Activated naive CD8-positive, alpha-beta T cell treated with anti-CD3 and anti-CD28 coated beads, Interleukin-2, amount 10 ng/mL, durations not matched to agents 7 days and 5 days (primary cell): ENCODE results near the gene MAP1LC3B2. TPM values are rescaled to one million over a fixed set of nuclear protein-coding genes. Genes with fewer than 3 reads are reported as not detected.

Source experiments
- ATAC-seq: fragments of 150-1000 bp; cut with Tn5 transposase; one replicate; pipeline ENCODE4 v1.10.0; 2021; ENCODE audit warnings: low read depth, moderate library complexity
- POLR2A ChIA-PET: fragments of 350-600 bp; sonication (Branson Sonifier 250); formaldehyde crosslinking; loops from one replicate; lab custom pipeline; 2021; ENCODE audit warnings: antibody characterized with exemption; lab: Charles Lee
- DNase-seq: peaks from one replicate; pipeline ENCODE4 v3.0.0; 2021
- H3K27ac Mint-ChIP-seq: one replicate; pipeline ENCODE4 v1.8.0; 2022; ENCODE audit warnings: mild to moderate bottlenecking, mixed read lengths
- H3K27me3 Mint-ChIP-seq: one replicate; pipeline ENCODE4 v1.8.0; 2022; ENCODE audit warnings: mild to moderate bottlenecking, moderate library complexity, mixed read lengths
- H3K36me3 Mint-ChIP-seq: one replicate; pipeline ENCODE4 v1.8.0; 2021; ENCODE audit warnings: mild to moderate bottlenecking, mixed read lengths
- H3K4me1 Mint-ChIP-seq: one replicate; pipeline ENCODE4 v1.8.0; 2021; ENCODE audit warnings: mixed read lengths
- H3K4me3 Mint-ChIP-seq: one replicate; pipeline ENCODE4 v1.8.0; 2022; ENCODE audit warnings: mild to moderate bottlenecking, moderate library complexity, mixed read lengths
- H3K9me3 Mint-ChIP-seq: one replicate; pipeline ENCODE4 v1.8.0; 2021; ENCODE audit warnings: mixed read lengths
- total RNA-seq, 2 experiments: library from RNA; stranded (reverse); gene quantifications; one replicate each; pipeline ENCODE4 v1.2.3, GENCODE V29; 2021

The MAP1LC3B2 gene
- total RNA-seq, 2 experiments from 2014 or later: 0.85 to 0.89 TPM

- POLR2A ChIA-PET: no interaction called here
- H3K27me3 Mint-ChIP-seq: peaks cover 12% of the 10 kb centered on the region
- no peaks in the 10 kb centered on the region for H3K36me3 Mint-ChIP-seq
- no peaks in the 10 kb centered on the region for H3K4me1 Mint-ChIP-seq
- no peak overlapping the region for H3K27ac Mint-ChIP-seq
- DNase-seq (no peak), ATAC-seq (no peak)
- H3K9me3 Mint-ChIP-seq: peaks cover 3% of the 10 kb centered on the region
- H3K4me3 Mint-ChIP-seq: no peak overlapping the region
These were observed 18.9 kb downstream of the MAP1LC3B2 start for GRCh38 chr12:116578051-116578450.

DNA sequence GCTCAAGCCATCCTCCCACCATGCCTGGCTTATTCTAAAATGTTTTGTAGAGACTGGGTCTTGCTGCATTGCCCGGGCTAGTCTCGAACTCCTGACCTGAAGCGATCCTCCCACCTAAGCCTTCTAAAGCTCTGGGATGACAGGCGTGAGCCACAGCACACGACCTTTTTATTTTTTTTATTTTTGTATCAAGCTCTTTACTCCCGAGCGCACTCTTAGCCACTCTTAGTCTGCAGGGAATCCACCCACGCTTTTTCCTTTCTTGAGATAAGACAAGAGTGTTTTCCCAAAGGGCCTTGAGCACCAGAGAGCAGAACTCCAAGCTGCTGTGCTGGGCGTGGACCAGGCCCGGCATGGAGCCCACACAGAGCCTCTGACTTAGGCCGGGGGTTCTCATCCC, 23.4 kb downstream of the MAP1LC3B2 start:
- no peak overlapping the region for H3K27ac Mint-ChIP-seq
- peaks cover 5% of the 10 kb centered on the region for H3K27me3 Mint-ChIP-seq
- no peak for ATAC-seq
- H3K36me3 Mint-ChIP-seq: peaks cover 2% of the 10 kb centered on the region
- POLR2A ChIA-PET: no interaction called here
- no peak overlapping the region for H3K4me3 Mint-ChIP-seq
- H3K4me1 Mint-ChIP-seq: no peaks in the 10 kb centered on the region
- peaks cover 11% of the 10 kb centered on the region for H3K9me3 Mint-ChIP-seq
- DNase-seq: no peak

DNA sequence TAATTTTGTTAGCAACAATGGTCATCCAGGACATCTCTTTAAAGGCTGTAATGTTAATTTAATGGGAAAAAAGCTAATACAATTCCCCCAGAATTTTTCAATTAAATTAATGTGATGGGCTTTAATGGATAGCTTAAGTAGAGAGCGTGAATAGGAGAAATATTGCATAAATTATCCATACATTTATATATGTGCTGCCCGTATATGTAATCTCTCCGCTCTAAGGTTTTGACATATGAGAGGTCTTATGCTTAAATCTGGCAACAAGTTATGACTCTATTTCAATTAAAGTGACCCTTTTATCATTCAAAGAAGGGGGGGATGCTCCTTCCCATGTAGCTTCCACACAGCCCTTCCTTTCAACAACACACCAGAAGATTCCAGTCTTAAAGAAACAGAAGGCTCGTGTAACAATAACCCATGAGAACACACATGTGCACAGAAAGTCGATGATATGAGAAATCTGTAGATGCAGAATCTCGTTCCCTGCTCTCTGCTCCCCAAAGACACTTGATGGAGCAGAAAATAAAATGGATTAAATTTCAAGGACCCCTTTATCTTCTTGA, 24.0 kb downstream of the MAP1LC3B2 start:
- POLR2A ChIA-PET: no interaction called here
- Mint-ChIP-seq H3K27me3 (peaks cover 2% of the 10 kb centered on the region), H3K36me3 (peaks cover 2% of the 10 kb centered on the region), H3K9me3 (peaks cover 11% of the 10 kb centered on the region), H3K4me1 (no peaks in the 10 kb centered on the region), H3K27ac (no peak overlapping the region), H3K4me3 (no peak overlapping the region)
- ATAC-seq: no peak
- no peak for DNase-seq

DNA sequence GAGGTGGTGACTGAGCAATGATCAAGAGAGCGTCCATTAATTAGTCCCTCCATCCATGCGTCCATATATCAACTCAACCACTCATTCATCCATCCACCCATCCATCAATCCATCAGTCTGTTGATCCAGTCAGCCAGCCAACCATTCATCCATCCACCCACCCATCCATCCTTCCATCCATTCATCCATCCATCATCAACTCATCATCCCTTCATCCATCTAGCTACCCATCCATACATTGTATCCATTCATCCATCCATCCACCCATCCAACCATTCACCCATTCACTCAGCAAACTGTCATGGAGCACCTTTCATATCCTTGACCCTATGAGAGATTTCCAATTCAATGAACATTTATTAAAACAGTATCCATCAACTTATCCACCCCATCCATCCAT, 28.1 kb downstream of the MAP1LC3B2 start:
- Mint-ChIP-seq H3K36me3 (peaks cover 2% of the 10 kb centered on the region), H3K4me1 (peaks cover 4% of the 10 kb centered on the region), H3K27me3 (no peaks in the 10 kb centered on the region), H3K9me3 (peaks cover 7% of the 10 kb centered on the region), H3K27ac (no peak overlapping the region), H3K4me3 (no peak overlapping the region)
- no peak for DNase-seq
- POLR2A ChIA-PET: interaction anchor here (1.5 kb wide), 1 partner anchor 29 kb away, joined by 4 read pairs; no protein-coding TSS in a partner anchor
- no peak for ATAC-seq

DNA sequence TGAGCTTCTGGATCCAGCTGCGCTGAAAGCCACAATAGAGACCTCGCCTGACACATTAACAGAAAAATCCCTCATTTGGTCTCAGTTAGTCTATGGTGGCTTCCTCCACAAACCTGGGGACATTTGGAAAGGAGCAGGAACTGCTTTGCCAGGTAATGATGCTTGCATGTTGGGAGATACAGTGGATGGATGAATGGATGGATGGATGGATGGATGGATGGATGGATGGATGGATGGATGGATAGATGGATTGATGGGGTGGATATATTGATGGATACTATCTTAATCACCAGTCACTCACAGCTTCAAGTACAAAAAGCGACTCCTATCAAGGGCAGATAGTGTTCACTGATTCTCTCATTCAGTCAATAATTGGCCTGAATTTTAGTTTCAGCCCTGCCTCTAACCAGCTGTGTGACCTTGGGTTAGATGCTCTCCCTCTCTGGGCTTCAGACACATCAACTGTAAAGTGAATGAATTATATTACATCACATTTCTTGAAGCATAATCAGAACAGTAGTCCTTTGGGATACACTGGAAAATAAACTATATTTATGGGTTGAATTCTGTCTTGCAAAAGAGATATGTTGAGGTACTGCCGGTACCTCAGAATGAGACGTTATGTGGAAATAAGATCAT, 29.3 kb downstream of the MAP1LC3B2 start:
- H3K4me3 Mint-ChIP-seq: no peak overlapping the region
- no peak overlapping the region for H3K27ac Mint-ChIP-seq
- no peak for ATAC-seq
- H3K36me3 Mint-ChIP-seq: peaks cover 2% of the 10 kb centered on the region
- peaks cover 6% of the 10 kb centered on the region for H3K9me3 Mint-ChIP-seq
- peaks cover 10% of the 10 kb centered on the region for H3K4me1 Mint-ChIP-seq
- POLR2A ChIA-PET: interaction anchor here (0.6 kb wide), 1 partner anchor 513 kb away, joined by 3 read pairs; no protein-coding TSS in a partner anchor
- H3K27me3 Mint-ChIP-seq: no peaks in the 10 kb centered on the region
- DNase-seq: no peak

DNA sequence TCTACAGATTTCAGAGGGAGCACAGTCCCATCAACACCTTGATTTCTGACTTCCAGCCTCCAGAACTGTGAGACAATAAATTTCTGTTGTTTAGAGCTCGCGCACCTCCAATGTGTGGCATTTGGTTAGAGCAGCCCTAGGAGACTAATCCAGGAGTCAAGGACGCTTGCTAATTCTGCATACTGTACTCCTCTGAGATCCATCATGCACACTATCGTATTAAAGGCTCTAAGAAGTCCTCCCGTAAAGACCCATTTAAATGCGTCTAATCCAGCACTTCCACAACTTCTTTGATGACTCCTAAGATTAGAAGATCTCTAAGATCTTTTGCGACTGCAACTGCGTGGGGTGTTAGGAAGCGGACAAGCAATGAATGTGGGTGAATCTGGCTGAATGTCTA, 30.4 kb downstream of the MAP1LC3B2 start:
- ATAC-seq (no peak), DNase-seq (no peak)
- no peak overlapping the region for H3K27ac Mint-ChIP-seq
- no peak overlapping the region for H3K4me3 Mint-ChIP-seq
- POLR2A ChIA-PET: interaction anchor here (0.6 to 1.2 kb wide), 2 partner anchors 30 to 78 kb away, joined by 3 to 5 read pairs; partner anchors contain the start of gene MAP1LC3B2
- H3K27me3 Mint-ChIP-seq: no peaks in the 10 kb centered on the region
- H3K36me3 Mint-ChIP-seq: no peaks in the 10 kb centered on the region
- peaks cover 3% of the 10 kb centered on the region for H3K9me3 Mint-ChIP-seq
- peaks cover 18% of the 10 kb centered on the region for H3K4me1 Mint-ChIP-seq

GRCh38 chr12:116590561-116590960, 31.4 kb downstream of the MAP1LC3B2 start:
- no peak overlapping the region for H3K27ac Mint-ChIP-seq
- DNase-seq: no peak
- no peak overlapping the region for H3K4me3 Mint-ChIP-seq
- H3K27me3 Mint-ChIP-seq: no peaks in the 10 kb centered on the region
- peaks cover 24% of the 10 kb centered on the region for H3K4me1 Mint-ChIP-seq
- ATAC-seq: no peak
- POLR2A ChIA-PET: interaction anchor here (1.2 kb wide), 1 partner anchor 31 kb away, joined by 5 read pairs; the partner anchor contains the start of gene MAP1LC3B2
- H3K36me3 Mint-ChIP-seq: peaks cover 2% of the 10 kb centered on the region
- peaks cover 4% of the 10 kb centered on the region for H3K9me3 Mint-ChIP-seq

DNA sequence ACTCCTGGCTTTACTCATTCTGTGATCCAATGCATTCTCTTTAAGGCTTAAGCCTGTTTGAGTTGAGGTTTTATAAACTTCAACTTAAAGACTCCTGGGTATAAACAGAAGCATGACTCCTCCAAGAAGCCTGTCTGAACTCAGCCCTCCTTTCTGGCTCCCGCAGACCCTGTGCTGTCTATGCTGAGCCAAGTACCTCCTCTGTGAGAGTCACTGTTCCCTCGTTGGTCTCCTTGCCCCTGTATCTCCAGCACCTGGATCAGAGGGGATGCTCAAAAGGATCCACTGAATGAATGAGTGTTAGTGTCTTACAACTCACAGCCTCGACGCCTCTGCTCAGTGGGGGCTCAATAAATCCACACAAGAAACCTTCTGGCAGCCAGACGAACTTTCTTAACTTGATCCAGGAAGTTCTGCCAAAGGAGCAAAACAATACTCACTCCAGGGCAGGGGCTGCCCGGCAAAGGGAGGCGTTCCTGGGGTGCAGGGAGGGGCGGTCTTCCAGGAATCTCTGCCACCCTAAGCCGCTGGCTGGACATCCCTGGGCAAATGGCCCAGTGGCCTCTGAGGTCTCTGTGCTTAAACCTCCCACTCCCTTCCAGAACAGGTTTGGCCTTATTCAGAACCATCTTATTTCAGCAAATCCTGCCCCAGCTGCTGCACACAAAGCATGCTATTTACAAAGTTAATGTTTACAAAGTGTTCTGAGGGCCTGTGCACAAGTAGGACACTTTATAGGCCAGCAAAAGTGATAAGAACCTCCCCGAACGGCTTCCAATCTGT, 32.9 kb downstream of the MAP1LC3B2 start:
- no peak for ATAC-seq
- Mint-ChIP-seq H3K4me3 (no peak overlapping the region), H3K27me3 (no peaks in the 10 kb centered on the region), H3K36me3 (peaks cover 7% of the 10 kb centered on the region), H3K4me1 (peaks cover 28% of the 10 kb centered on the region), H3K9me3 (peaks cover 8% of the 10 kb centered on the region), H3K27ac (peak overlapping the region; percentile 62)
- POLR2A ChIA-PET: interaction anchor here (0.9 kb wide), 1 partner anchor 33 kb away, joined by 4 read pairs; the partner anchor contains the start of gene MAP1LC3B2
- no peak for DNase-seq

GRCh38 chr12:116592731-116593130, 33.5 kb downstream of the MAP1LC3B2 start:
- POLR2A ChIA-PET: interaction anchor here (2.7 kb wide), 1 partner anchor 33 kb away, joined by 13 read pairs; the partner anchor contains the start of gene MAP1LC3B2
- Mint-ChIP-seq H3K36me3 (peaks cover 7% of the 10 kb centered on the region), H3K4me1 (peaks cover 28% of the 10 kb centered on the region), H3K9me3 (peaks cover 5% of the 10 kb centered on the region), H3K4me3 (no peak overlapping the region), H3K27ac (peak overlapping the region; percentile 32), H3K27me3 (no peaks in the 10 kb centered on the region)
- ATAC-seq (no peak), DNase-seq (no peak)

GRCh38 chr12:116594325-116595038, 35.3 kb downstream of the MAP1LC3B2 start:
- POLR2A ChIA-PET: interaction anchor here (2.7 kb wide), 1 partner anchor 35 kb away, joined by 13 read pairs; the partner anchor contains the start of gene MAP1LC3B2
- ATAC-seq: peak; percentile 96
- H3K27ac Mint-ChIP-seq: peak overlapping the region; percentile 90
- H3K36me3 Mint-ChIP-seq: peaks cover 7% of the 10 kb centered on the region
- peaks cover 37% of the 10 kb centered on the region for H3K4me1 Mint-ChIP-seq
- H3K27me3 Mint-ChIP-seq: no peaks in the 10 kb centered on the region
- H3K4me3 Mint-ChIP-seq: peak overlapping the region; percentile 69
- DNase-seq: peak; percentile 69
- H3K9me3 Mint-ChIP-seq: peaks cover 5% of the 10 kb centered on the region

- Mint-ChIP-seq H3K4me1 (peaks cover 41% of the 10 kb centered on the region), H3K27ac (peak overlapping the region; percentile 3), H3K36me3 (peaks cover 7% of the 10 kb centered on the region), H3K9me3 (peaks cover 5% of the 10 kb centered on the region), H3K4me3 (no peak overlapping the region), H3K27me3 (no peaks in the 10 kb centered on the region)
- no peak for DNase-seq
- POLR2A ChIA-PET: interaction anchor here (2.7 kb wide), 1 partner anchor 36 kb away, joined by 13 read pairs; the partner anchor contains the start of gene MAP1LC3B2
- no peak for ATAC-seq
These were observed 36.0 kb downstream of the MAP1LC3B2 start for GRCh38 chr12:116595186-116595585.

- Mint-ChIP-seq H3K4me3 (peak overlapping the region; percentile 3), H3K36me3 (peaks cover 7% of the 10 kb centered on the region), H3K27me3 (no peaks in the 10 kb centered on the region), H3K4me1 (peaks cover 41% of the 10 kb centered on the region), H3K9me3 (peaks cover 5% of the 10 kb centered on the region), H3K27ac (peak overlapping the region; percentile 3)
- DNase-seq (no peak), ATAC-seq (no peak)
- POLR2A ChIA-PET: interaction anchor here (2.7 kb wide), 1 partner anchor 36 kb away, joined by 13 read pairs; the partner anchor contains the start of gene MAP1LC3B2
These were observed 36.5 kb downstream of the MAP1LC3B2 start for GRCh38 chr12:116595672-116596071.
